Spleen (tissue), 7 donors: Measurements from ENCODE around the gene KXD1.
A peak's percentile ranks its signal among the peaks of the same experiment; 100 is the strongest.

Source experiments
- POLR2A ChIP-seq, 3 donors: fragments of 450-650 bp; IDR thresholded peaks; one replicate each; pipeline ENCODE4 v1.5.1; 2017; ENCODE audit warnings: antibody characterized with exemption in 3 of 3, mild to moderate bottlenecking in 1 of 3
- POLR2AphosphoS5 ChIP-seq, 3 donors: sonication (generic); formaldehyde crosslinking; IDR thresholded peaks; one replicate each; pipeline ENCODE4 v1.5.1; 2017; ENCODE audit warnings: antibody characterized with exemption in 3 of 3
- TF ChIP-seq, protein P1 (sequence below), 11 experiments: fragments of 200-600 bp in 7 of 11; fragments of 450-650 bp in 4 of 11; sonication (generic) in 4 of 11; IDR thresholded peaks in 8 of 11; conservative IDR thresholded peaks in 3 of 11; 1 replicate in 7 of 11; 2 replicates in 4 of 11; pipeline versions ENCODE4 v1.4.0 to v1.8.0; 2016 to 2021; ENCODE audit warnings: antibody characterized with exemption in 11 of 11, inconsistent platforms in 4 of 11, mild to moderate bottlenecking in 1 of 11
- donor health status: DM: no; HTN: no; CAD: no; lungs with moderate emphysema.
- donor health status: DM: no; HTN: no; CAD: no.
- donor health status: DM: no; HTN: no; CAD: no.

DNA sequence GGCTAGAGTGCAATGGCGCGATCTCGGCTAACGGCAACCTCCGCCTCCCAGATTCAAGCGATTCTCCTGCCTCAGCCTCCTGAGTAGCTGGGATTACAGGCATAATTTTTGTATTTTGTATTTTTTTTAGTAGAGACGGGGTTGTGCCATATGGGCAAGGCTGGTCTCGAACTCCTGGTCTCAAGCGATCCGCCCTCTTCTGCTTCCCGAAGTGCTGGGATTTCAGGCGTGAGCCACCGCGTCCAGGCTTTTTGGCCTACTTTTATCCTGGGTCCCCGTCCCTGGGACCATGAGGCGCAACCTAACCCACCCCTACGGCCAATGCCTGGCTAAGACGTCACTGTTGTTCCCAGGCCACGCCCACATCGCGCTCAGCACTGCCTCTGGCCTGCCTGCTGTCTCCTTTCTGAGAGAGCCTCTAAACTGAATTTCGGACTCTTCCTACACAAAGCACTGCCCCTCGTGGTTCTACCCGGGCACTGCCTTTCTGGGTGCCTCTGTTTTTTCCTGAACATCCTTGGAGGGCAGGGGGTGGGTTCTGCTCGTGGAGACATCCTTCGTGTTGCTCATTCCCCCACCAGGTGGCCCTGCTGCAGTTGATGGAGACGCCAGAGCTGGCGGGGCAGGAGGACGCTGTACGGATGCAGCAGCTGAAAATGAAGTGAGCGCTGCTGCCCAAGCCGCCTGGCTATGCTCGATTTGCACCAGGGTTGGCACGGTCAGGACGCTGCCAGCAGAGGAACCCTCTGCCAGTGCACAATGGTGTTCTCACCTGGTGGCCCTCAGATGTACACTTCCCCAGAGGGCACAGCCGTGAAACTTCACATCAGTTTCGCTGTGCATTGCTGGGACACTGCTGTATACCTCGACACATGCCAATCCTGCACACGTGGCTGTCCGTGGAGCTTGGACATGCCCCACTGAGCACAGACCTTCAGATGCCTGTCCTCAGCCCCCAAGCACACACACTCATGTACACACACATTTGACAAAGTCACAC, 32.9 kb downstream of the KXD1 start:
- TF ChIP-seq, protein P1, sequence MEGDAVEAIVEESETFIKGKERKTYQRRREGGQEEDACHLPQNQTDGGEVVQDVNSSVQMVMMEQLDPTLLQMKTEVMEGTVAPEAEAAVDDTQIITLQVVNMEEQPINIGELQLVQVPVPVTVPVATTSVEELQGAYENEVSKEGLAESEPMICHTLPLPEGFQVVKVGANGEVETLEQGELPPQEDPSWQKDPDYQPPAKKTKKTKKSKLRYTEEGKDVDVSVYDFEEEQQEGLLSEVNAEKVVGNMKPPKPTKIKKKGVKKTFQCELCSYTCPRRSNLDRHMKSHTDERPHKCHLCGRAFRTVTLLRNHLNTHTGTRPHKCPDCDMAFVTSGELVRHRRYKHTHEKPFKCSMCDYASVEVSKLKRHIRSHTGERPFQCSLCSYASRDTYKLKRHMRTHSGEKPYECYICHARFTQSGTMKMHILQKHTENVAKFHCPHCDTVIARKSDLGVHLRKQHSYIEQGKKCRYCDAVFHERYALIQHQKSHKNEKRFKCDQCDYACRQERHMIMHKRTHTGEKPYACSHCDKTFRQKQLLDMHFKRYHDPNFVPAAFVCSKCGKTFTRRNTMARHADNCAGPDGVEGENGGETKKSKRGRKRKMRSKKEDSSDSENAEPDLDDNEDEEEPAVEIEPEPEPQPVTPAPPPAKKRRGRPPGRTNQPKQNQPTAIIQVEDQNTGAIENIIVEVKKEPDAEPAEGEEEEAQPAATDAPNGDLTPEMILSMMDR (IDR thresholded peaks at IDR 0.05 in 8 of 11, conservative IDR thresholded peaks at IDR 0.05 in 3 of 11), result peak in 3 of 11 experiments; percentile 19 to 41 (median 24)
- TF ChIP-seq POLR2A (IDR thresholded peaks at IDR 0.05), result no peak
- TF ChIP-seq POLR2AphosphoS5 (IDR thresholded peaks at IDR 0.05), result no peak
